Kidney (tissue), 14 donors: ENCODE data around the gene YY2. TPM values are rescaled to one million over a fixed set of nuclear protein-coding genes. Genes with fewer than 3 reads are reported as not detected.
A peak's percentile ranks its signal among the peaks of the same experiment; 100 is the strongest.

Source experiments
- DNase-seq, 5 donors: peaks; one replicate each; pipeline ENCODE4 v3.0.0-alpha.2; 2013 to 2020
- FAIRE-seq: peaks from 2 replicates; lab custom pipeline; 2012; peaks lifted over from hg19 to GRCh38; lab: Jason Lieb, UNC
- H3K27ac ChIP-seq, 2 donors: one replicate each; pipeline ENCODE4 v1.7.0; 2013; ENCODE audit warnings: low read depth in 2 of 2, low read length in 2 of 2, inconsistent platforms in 1 of 2
- H3K27me3 ChIP-seq: one replicate; pipeline ENCODE4 v1.7.1; 2013; ENCODE audit warnings: low read length, inconsistent platforms; ENCODE audit not compliant: control insufficient read depth, insufficient read depth
- H3K36me3 ChIP-seq, 3 donors: one replicate each; pipeline versions ENCODE4 v1.7.0 to v1.7.1; 2013; ENCODE audit warnings: low read length in 3 of 3, control low read depth in 1 of 3, inconsistent platforms in 1 of 3; ENCODE audit not compliant: insufficient read depth in 3 of 3, control insufficient read depth in 2 of 3
- H3K4me1 ChIP-seq, 3 donors: one replicate each; pipeline versions ENCODE4 v1.7.0 to v1.7.1; 2013; ENCODE audit warnings: low read length in 3 of 3, inconsistent platforms in 1 of 3, low read depth in 1 of 3; ENCODE audit not compliant: control insufficient read depth in 2 of 3, insufficient read depth in 2 of 3
- H3K4me3 ChIP-seq, 3 donors: one replicate each; pipeline versions ENCODE4 v1.7.0 to v1.8.1; 2013; ENCODE audit warnings: low read length in 3 of 3, control low read depth in 1 of 3, inconsistent platforms in 1 of 3
- H3K9ac ChIP-seq, 3 donors: one replicate each; pipeline versions ENCODE4 v1.7.0 to v1.7.1; 2013; ENCODE audit warnings: low read length in 3 of 3, control low read depth in 1 of 3, inconsistent platforms in 1 of 3
- H3K9me3 ChIP-seq, 3 donors: one replicate each; pipeline versions ENCODE4 v1.7.0 to v1.7.1; 2013; ENCODE audit warnings: low read length in 3 of 3, control low read depth in 1 of 3, inconsistent platforms in 1 of 3; ENCODE audit not compliant: control insufficient read depth in 2 of 3, insufficient read depth in 1 of 3
- CTCF ChIP-seq: IDR thresholded peaks from 3 replicates; pipeline ENCODE4 v1.5.1; 2012; ENCODE audit warnings: mild to moderate bottlenecking, moderate library complexity, borderline replicate concordance; ENCODE audit not compliant: insufficient read depth; ENCODE audit errors: extremely low read depth
- intact Hi-C: fragments of 100-400 bp; cut with DNase I; formaldehyde crosslinking; loops from one replicate; pipeline ENCODE4 v1.11.1; 2022
- polyA plus RNA-seq: library from polyadenylated mRNA; stranded (reverse); fragments of 350-450 nt; fragmentation: Illumina TruSeq; extraction: RNeasy Lipid Tissue Mini Kit (QIAGEN cat#74804); gene quantifications from one replicate; pipeline ENCODE4 v1.2.3, GENCODE V29; 2014; ENCODE audit warnings: low read depth, low replicate concordance; ENCODE audit not compliant: insufficient read depth
- total RNA-seq: library from RNA; stranded (reverse); fragmentation: NEBNext Ultra II Directional; extraction: Animal tissue kit (Norgen Biotek cat#: 25700); gene quantifications from one replicate; pipeline ENCODE4 v1.2.1, GENCODE V29; 2021
- donor health status: control.
- donor health status: control.
- donor health status: control.
- donor health status: control.
- donor health status: control.
- donor health status: DM: yes; HTN: yes; CAD: no.
- donor health status: Normal renal cell carcinoma (clear cell type).

YY2 gene
- total and polyA plus RNA-seq, 2 donors from 2014 or later: 0.58 to 2.3 TPM

- no peak for TF ChIP-seq CTCF
- Histone ChIP-seq H3K9me3 (no peaks in the 10 kb centered on the region), H3K36me3 (no peaks in the 10 kb centered on the region), H3K9ac (no peak overlapping the region), H3K27ac (peak overlapping the region; percentile 13 to 18), H3K4me3 (no peak overlapping the region), H3K27me3 (no peaks in the 10 kb centered on the region), H3K4me1 (peaks cover 0 to 3% (median 0%) of the 10 kb centered on the region in 3 donors)
- FAIRE-seq: no peak
- DNase-seq: peak in 2 of 5 donors; percentile 10 to 19
- intact Hi-C loops: no loop called here
These were observed 27.5 kb downstream of the YY2 start for GRCh38 chrX:21883258-21883657.

- H3K27ac ChIP-seq: no peak overlapping the region
- no peaks in the 10 kb centered on the region for H3K9me3 ChIP-seq
- FAIRE-seq (no peak), DNase-seq (peak in 2 of 5 donors; percentile 10 to 22)
- H3K27me3 ChIP-seq: no peaks in the 10 kb centered on the region
- H3K9ac ChIP-seq: no peak overlapping the region
- intact Hi-C loops: no loop called here
- H3K4me3 ChIP-seq: no peak overlapping the region
- H3K4me1 ChIP-seq: peaks cover 0 to 3% (median 0%) of the 10 kb centered on the region in 3 donors
- no peak for TF ChIP-seq CTCF
- H3K36me3 ChIP-seq: no peaks in the 10 kb centered on the region
These were observed 29.8 kb downstream of the YY2 start for GRCh38 chrX:21885568-21885967.

DNA sequence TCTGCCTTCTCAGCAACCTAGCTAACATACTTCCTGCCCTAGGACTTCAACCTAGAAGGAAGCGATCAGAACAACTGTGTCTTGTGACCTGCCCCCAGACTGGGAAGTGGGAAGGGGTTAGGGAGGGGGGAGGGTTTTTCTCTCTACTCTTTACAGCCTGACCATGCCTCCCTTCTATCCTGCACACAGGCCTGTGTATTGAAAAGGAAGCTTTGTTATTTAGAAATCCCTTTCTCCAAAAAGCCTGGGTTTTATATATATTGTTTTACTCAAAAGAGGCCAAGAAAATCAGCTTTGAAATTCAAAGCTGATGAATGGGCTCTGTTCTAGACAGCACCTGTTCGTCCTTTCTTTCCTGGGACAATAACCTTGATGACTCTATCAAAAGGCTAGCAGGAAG, 49.5 kb downstream of the YY2 start:
- intact Hi-C loops: no loop called here

More for the DNA sequence above, 49.5 kb downstream of the YY2 start:
- Histone ChIP-seq H3K9ac (no peak overlapping the region), H3K27me3 (no peaks in the 10 kb centered on the region), H3K4me1 (peaks cover 0 to 7% (median 2%) of the 10 kb centered on the region in 3 donors), H3K36me3 (no peaks in the 10 kb centered on the region), H3K9me3 (no peaks in the 10 kb centered on the region), H3K27ac (peak overlapping the region in 1 of 2 donors; percentile 28), H3K4me3 (no peak overlapping the region)
- peak in 1 of 5 donors; percentile 29 for DNase-seq
- FAIRE-seq: no peak
- TF ChIP-seq CTCF: no peak
